Measurements from ENCODE around the gene SETD6.

The SETD6 gene

GRCh38 chr16:58509256-58510096 is 5.8 kb upstream of the SETD6 start:
- DNase-seq, result no peak

DNA sequence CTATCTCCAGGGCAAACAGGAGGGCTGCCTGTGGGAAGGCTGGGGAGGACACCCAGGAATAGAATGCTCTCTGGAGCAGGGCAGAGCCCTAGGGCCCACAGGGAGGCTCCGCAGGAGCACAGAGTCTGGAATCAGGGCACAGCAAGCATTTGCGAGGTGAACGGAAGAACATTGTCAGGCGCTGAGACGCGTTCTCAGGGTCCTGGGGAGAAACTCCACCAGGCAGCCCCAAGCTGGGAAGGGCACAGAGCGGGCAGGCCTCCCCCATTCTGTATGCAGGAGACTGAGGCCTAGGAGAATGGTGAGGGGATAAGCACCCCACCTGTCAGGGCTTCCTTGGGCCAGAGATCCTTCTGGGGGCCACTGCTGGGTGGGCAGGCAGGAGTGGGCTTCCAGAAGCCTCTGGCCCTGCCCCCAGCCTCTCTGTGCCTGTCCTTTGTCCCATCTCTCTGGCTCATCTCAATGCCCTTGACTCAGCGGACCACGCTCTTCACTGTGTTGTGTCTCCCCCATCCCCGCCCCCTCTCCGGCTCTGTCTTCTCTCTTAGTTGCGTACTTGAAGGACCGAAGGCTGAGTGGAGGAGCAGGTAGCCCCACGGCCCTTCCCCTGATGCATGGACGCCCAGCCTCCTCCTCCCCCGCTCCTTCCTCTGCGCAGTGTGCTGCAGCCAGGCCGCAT is 5.1 kb upstream of the SETD6 start:
- no peak for DNase-seq

- no peak for DNase-seq
Measured at GRCh38 chr16:58510776-58511628, 4.3 kb upstream of the SETD6 start.

- DNase-seq, result peak; percentile 11
Measured at GRCh38 chr16:58511933-58512815, 3.1 kb upstream of the SETD6 start.

- no peak for DNase-seq
Measured at GRCh38 chr16:58513874-58514273, 1.4 kb upstream of the SETD6 start.

DNA sequence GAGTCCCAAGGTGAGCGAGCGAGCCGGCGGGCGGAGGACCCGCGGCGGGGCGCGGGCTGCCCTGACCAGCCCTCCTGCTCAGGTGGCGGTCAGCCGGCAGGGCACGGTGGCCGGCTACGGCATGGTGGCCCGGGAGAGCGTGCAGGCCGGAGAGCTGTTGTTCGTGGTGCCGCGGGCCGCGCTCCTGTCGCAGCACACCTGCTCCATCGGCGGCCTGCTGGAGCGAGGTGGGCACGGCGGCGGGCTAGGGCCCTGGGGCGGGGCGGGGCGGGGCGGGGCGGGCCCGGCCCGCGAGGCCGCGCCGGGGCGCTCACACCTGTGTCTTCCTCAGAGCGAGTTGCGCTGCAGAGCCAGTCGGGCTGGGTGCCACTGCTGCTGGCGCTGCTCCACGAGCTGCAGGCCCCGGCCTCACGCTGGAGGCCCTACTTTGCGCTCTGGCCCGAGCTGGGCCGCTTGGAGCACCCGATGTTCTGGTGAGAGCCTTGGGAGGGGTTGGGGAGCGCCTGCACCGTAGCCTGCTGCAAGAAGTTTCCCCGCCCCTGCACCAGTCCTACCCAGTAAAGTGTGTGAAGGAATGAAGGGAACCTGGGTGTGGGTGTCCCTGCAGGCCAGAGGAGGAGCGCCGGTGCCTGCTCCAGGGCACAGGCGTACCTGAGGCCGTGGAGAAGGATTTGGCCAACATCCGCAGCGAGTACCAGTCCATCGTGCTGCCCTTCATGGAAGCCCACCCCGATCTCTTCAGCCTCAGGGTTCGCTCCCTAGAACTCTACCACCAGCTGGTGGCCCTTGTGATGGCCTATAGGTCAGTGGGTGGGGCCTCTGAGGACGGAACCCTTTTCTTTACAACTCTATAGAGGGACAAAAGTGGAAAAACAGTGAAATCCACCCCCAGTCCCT is 802 bp downstream of the SETD6 start:
- DNase-seq, result no peak

GRCh38 chr16:58516768-58517107 is 1.4 kb downstream of the SETD6 start:
- no peak for DNase-seq

DNA sequence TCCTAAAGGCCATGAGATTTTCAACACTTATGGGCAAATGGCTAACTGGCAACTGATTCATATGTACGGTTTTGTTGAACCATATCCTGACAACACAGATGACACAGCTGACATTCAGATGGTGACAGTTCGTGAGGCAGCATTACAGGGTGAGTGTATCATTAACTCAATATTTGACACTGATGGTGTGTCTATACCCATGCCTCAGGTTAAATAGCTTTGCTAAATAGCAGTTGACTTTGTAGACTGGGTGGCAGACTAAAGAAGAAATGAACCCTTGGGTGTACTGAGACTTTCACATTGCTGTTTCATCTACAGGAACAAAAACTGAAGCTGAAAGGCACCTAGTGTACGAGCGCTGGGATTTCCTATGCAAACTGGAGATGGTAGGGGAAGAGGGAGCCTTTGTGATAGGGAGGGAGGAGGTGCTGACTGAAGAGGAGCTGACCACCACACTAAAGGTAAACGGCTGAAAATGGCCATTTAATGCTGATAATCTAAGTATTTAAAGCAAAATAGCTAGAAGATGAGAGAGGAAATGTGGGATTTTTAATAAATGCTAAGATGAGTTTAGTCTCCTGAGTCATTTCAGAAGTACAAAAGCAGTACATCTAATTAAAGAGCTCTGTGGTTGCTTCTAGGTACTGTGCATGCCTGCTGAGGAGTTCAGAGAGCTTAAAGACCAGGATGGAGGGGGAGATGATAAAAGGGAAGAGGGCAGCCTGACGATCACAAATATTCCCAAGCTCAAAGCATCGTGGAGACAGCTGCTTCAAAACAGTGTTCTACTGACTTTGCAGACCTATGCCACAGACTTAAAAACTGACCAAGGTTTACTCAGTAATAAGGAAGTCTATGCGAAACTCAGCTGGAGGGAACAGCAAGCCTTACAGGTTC is 3.0 kb downstream of the SETD6 start:
- DNase-seq, result no peak

DNA sequence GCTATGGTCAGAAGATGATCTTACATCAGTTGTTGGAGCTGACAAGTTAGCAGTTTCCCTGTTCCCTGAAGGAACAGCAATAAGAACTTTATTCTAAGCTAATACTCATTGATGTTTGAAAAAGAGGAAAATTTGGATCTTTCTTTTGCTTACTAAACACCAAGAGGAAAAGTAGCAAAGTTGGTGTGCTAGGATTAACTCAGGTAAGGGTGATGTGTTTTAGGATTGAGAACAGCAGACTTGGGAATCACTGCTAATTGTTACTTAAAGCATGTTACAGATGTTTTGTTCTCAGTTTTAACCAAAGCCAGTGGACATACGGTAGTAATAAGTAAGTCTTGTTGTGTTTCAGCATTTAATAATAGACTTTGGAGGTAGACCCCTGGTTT is 3.7 kb downstream of the SETD6 start:
- no peak for DNase-seq

GRCh38 chr16:58519707-58520106 is 4.4 kb downstream of the SETD6 start:
- no peak for DNase-seq

- no peak for DNase-seq
Measured at GRCh38 chr16:58530179-58530578, 14.9 kb downstream of the SETD6 start.

GRCh38 chr16:58532414-58532813 is 17.1 kb downstream of the SETD6 start:
- no peak for DNase-seq

DNA sequence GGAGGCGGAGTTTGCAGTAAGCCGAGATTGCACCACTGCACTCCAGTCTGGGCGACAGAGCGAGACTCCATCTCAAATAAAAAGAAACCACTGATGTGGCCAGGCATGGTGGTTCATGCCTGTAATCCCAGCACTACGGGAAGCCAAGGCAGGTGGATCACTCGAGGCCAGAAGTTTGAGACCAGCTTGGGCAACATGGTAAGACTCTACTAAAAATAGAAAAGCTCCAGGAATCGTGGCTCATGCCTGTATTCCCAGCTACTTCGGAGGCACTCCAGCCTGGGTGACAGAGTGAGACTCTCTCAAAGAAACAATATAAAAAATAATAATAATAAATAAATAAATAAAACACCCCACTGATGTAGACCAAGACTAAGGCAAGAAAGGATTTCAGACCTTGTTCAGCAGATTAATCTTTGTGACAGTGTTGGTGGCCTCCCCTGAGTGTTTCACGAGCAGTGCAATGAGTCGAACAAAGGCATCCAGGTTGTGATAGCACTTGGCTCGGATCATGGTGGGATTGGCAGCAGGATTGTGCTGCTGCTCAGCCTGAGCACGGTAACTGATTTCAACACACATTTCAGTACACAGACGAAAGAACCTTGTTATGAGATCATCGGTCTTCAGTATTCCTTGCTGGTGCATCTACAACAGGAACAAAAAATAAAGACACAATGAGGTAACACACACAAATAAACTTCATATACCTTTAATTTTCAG is 18.6 kb downstream of the SETD6 start:
- DNase-seq, result no peak

DNA sequence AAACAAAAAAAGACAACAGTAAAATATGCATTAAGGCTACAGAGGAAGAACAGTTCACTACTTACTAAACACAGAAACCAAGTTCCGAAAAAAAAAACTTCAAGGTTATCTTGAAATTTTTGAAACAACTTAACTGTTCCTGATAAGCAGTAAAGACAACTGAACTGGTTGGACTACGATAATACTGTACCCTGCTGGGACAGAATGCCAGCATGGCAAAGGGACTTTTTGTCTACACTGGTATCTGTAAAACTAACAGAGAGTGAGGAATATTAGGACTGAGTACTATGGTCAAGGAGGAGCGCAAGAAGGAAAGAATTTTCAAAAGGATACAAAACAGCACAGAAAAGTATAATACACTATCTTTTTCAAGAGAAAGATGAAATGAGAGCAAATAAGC is 19.8 kb downstream of the SETD6 start:
- no peak for DNase-seq

GRCh38 chr16:58536278-58536677 is 21.0 kb downstream of the SETD6 start:
- no peak for DNase-seq

DNA sequence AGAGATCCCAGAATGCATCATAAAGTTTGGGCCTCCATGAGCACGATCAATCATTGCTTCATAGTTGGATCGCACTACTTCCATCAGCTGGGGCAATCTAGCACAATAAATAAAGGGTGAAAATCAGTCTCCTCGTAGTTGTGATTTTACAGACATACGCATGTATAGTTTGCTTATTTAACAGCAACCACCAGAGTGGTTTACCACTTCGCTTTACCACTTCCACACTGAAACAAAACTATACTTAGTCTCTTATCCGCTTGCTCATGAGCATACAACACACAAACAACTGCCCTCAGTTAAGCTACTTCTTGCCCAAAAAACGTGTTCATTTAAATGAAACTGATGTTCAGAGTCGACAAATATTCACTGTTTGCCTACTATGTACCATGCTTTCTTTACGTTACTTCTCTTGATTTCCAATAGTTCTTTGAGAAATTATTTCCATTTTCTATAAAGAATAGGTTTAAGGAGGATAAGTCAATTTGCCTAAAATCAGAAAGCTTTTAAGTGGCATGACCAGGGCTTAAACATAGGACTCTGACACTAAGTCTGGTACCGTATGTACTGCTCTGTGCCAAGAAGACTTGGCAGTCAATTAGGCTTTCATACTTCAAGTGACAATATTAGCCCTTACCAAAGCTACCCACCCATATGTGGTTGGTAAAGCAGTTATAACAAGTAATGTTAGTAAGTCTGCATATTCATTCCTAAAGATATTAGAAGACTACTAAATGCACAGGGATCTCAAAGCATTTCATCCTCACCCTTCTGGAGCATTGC is 22.0 kb downstream of the SETD6 start:
- DNase-seq, result no peak

DNA sequence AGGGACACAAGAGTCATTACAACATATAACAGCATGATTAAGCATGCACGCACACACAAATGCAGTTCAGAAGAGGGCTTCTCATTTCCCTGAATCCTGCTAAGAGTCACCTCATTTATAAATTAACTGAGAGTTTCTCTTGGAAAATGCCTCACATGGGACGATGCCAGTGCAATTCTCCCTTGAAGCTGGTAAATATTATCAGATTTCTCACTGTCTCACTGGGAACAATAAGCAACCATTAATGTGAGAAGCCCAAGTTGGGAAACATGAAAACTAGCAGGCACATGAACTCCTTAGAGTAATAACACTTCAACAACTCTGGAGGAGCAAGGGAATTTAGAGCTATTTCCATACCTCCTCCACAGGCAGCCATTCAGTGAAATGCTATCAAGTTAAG is 26.4 kb downstream of the SETD6 start:
- no peak for DNase-seq

DNA sequence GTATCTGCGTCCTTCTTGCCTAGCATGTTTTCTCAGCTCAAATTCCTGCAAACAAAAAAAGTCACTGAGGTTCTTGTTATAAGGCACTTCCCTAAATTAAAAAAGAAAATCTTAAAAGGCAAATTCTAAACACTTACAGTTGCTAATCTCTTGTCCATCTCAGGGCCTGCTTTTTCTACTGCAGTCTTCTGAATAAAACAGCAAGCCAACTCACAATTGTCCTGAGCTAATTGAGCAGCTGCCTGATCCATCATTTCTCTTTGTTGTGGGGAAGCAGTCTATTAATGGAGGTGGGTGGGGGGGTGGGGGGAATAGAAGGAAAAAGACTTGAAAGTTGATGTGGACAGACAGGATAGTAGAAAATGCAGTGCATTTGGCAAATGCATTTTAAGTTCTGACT is 27.0 kb downstream of the SETD6 start:
- no peak for DNase-seq

DNA sequence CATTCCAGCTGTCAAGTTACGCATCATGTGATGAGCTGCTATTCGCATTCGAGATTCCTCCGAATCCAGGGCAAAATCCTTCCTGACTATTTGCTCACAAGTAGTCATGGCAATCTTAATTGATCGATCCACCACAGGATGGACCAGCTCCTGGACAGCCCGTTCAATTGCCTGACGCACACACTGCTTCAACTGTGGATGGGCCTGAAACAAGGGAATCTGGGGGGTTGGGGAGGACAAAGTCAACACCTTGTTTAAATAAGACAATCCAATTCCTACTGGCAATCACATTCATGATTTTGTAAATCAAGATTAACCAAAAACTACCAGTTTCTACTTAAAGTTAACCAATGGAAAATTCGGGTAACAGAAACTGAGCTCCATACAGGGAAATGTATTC is 28.4 kb downstream of the SETD6 start:
- no peak for DNase-seq

Measured in SHP77 treated with DMSO at 0.1 percent for 48 hours (cell line).